Astrocyte (in vitro differentiated cells and primary cell): Measurements from ENCODE around the gene CD151. TPM values are rescaled to one million over a fixed set of nuclear protein-coding genes. Genes with fewer than 3 reads are reported as not detected.

Experiments
- DNase-seq: peaks from one replicate; pipeline ENCODE4 v3.0.0-alpha.2; 2010; ENCODE audit warnings: low read depth
- FAIRE-seq: peaks from 2 replicates; lab custom pipeline; 2011; peaks lifted over from hg19 to GRCh38; lab: Jason Lieb, UNC
- H2AFZ ChIP-seq: 2 replicates; pipeline ENCODE4 v1.6.0; 2012; ENCODE audit warnings: low read depth, low read length, inconsistent platforms
- H3K27ac ChIP-seq: 2 replicates; pipeline ENCODE4 v1.5.1; 2011; ENCODE audit warnings: low read depth, low read length, inconsistent platforms
- H3K27me3 ChIP-seq: 2 replicates; pipeline ENCODE4 v1.6.0; 2011; ENCODE audit warnings: low read length, inconsistent platforms; ENCODE audit not compliant: insufficient read depth
- H3K36me3 ChIP-seq: 2 replicates; pipeline ENCODE4 v1.5.1; 2011; ENCODE audit warnings: low read length, inconsistent platforms; ENCODE audit not compliant: insufficient read depth
- H3K4me1 ChIP-seq: 2 replicates; pipeline ENCODE4 v1.5.1; 2011; ENCODE audit warnings: low read length, inconsistent platforms; ENCODE audit not compliant: insufficient read depth
- H3K4me2 ChIP-seq: 2 replicates; pipeline ENCODE4 v1.6.0; 2012; ENCODE audit warnings: low read length, inconsistent platforms
- H3K4me3 ChIP-seq: 2 replicates; pipeline ENCODE4 v1.5.1; 2011; ENCODE audit warnings: low read depth, mild to moderate bottlenecking, low read length, inconsistent platforms; ENCODE audit not compliant: insufficient read depth
- H3K79me2 ChIP-seq: 2 replicates; pipeline ENCODE4 v1.6.0; 2012; ENCODE audit warnings: mild to moderate bottlenecking, low read length, inconsistent platforms; ENCODE audit not compliant: insufficient read depth
- H3K9ac ChIP-seq: 2 replicates; pipeline ENCODE4 v1.6.0; 2012; ENCODE audit warnings: mild to moderate bottlenecking, low read length, inconsistent platforms
- H3K9me3 ChIP-seq: 2 replicates; pipeline ENCODE4 v1.5.1; 2012; ENCODE audit warnings: low read depth, mild to moderate bottlenecking, low read length, inconsistent platforms; ENCODE audit not compliant: insufficient read depth
- H4K20me1 ChIP-seq: 2 replicates; pipeline ENCODE4 v1.6.0; 2012; ENCODE audit warnings: low read length, inconsistent platforms; ENCODE audit not compliant: insufficient read depth
- H3K27ac Mint-ChIP-seq: one replicate; pipeline ENCODE4 v1.8.0; 2021; ENCODE audit warnings: mild to moderate bottlenecking, mixed read lengths; ENCODE audit not compliant: unreplicated experiment
- H3K27me3 Mint-ChIP-seq: one replicate; pipeline ENCODE4 v1.8.0; 2021; ENCODE audit warnings: low read depth, mixed read lengths; ENCODE audit not compliant: unreplicated experiment
- H3K36me3 Mint-ChIP-seq: one replicate; pipeline ENCODE4 v1.8.0; 2021; ENCODE audit warnings: low read depth, mixed read lengths; ENCODE audit not compliant: unreplicated experiment
- H3K4me1 Mint-ChIP-seq: one replicate; pipeline ENCODE4 v1.8.0; 2021; ENCODE audit warnings: low read depth, mixed read lengths; ENCODE audit not compliant: unreplicated experiment
- H3K4me3 Mint-ChIP-seq: one replicate; pipeline ENCODE4 v1.8.0; 2021; ENCODE audit warnings: mild to moderate bottlenecking, moderate library complexity, mixed read lengths; ENCODE audit not compliant: unreplicated experiment
- H3K9me3 Mint-ChIP-seq: one replicate; pipeline ENCODE4 v1.8.0; 2021; ENCODE audit warnings: mild to moderate bottlenecking, mixed read lengths; ENCODE audit not compliant: unreplicated experiment
- CTCF ChIP-seq: IDR thresholded peaks from 2 replicates; pipeline ENCODE4 v1.5.1; 2011; ENCODE audit warnings: low read depth, mild to moderate bottlenecking, inconsistent platforms, low read length, moderate library complexity; ENCODE audit not compliant: insufficient read depth
- EZH2 ChIP-seq: IDR thresholded peaks from 2 replicates; pipeline ENCODE4 v1.6.1; 2012; ENCODE audit warnings: mild to moderate bottlenecking, low read length, inconsistent platforms; ENCODE audit not compliant: insufficient read depth
- total RNA-seq: library from RNA; stranded (reverse); gene quantifications from 2 replicates; pipeline ENCODE4 v1.2.1, GENCODE V29; 2021

CD151 gene
- total RNA-seq, 1 donor from 2014 or later: 421 TPM

DNA sequence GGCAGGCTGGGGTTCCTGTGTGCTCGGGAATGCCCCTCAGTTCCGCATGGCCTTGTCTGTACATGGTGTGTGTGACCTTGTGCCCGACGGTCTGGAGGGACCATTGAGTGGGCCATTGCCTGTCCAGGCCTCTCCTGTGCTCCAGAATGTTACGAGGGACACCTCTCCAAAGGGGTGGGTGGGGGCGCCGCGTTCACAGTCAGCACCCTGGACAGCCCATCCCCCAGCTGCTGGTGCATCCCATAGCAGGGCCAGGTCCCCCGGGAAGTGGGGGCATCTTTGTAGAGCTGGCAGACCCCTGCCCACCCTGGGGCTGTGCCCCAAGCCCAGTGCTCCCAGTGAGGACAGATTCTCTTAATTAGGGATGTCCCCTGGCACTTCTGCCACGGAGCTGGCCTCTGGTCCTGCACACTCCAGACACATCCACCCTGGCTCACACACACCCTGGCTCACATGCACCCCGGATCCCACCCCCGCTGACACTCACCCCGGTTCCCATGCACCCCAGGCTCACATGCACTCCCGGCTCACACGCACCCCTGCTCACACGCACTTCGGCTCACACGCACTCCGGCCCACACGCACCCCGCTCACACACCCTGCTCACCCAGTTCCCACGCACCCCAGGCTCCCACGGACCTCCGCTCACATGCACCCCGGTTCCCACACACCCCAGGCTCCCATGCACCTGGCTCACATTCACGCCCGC is 25.5 kb downstream of the CD151 start:
- H3K27me3 Mint-ChIP-seq: no peaks in the 10 kb centered on the region
- no peak overlapping the region for H3K4me3 ChIP-seq
- no peaks in the 10 kb centered on the region for H3K9me3 Mint-ChIP-seq
- FAIRE-seq: no peak
- no peak overlapping the region for H3K4me3 Mint-ChIP-seq
- peaks cover 17% of the 10 kb centered on the region for H3K4me1 ChIP-seq
- H2AFZ ChIP-seq: no peak overlapping the region
- H3K36me3 ChIP-seq: no peaks in the 10 kb centered on the region
- no peaks in the 10 kb centered on the region for H3K79me2 ChIP-seq
- H3K4me2 ChIP-seq: no peak overlapping the region
- no peaks in the 10 kb centered on the region for H3K9me3 ChIP-seq
- no peaks in the 10 kb centered on the region for H3K36me3 Mint-ChIP-seq
- DNase-seq: no peak
- no peak overlapping the region for H3K27ac ChIP-seq
- H3K4me1 Mint-ChIP-seq: peaks cover 3% of the 10 kb centered on the region
- no peak for TF ChIP-seq CTCF
- TF ChIP-seq EZH2: no peak
- H3K27ac Mint-ChIP-seq: no peak overlapping the region
- peaks cover 71% of the 10 kb centered on the region for H4K20me1 ChIP-seq
- no peaks in the 10 kb centered on the region for H3K27me3 ChIP-seq
- H3K9ac ChIP-seq: no peak overlapping the region

DNA sequence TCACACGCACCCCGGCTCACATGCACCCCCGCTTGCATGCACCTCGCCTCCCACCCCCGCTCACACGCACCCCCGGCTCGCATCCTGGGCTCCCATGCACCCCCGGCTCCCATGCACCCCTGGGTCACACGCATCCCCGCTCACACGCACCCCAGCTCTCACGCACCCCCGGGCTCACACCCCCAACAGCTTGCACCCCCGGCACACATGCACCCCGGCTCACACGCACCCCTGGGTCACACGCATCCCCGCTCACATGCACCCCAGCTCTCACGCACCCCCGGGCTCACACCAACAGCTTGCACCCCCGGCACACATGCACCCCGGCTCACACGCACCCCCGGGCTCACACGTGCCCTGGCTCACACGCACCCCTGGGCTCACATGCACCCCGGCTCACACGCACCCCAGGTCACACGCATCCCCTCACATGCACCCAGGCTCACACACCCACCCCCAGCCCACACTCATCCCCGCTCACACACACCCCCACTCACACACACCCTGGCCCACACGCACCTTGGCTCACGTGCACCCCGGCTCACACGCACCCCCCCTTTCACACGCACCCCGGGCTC is 26.1 kb downstream of the CD151 start:
- peaks cover 3% of the 10 kb centered on the region for H3K4me1 Mint-ChIP-seq
- no peak overlapping the region for H3K27ac Mint-ChIP-seq
- Histone ChIP-seq H3K9ac (no peak overlapping the region), H2AFZ (no peak overlapping the region), H3K4me2 (no peak overlapping the region), H3K36me3 (no peaks in the 10 kb centered on the region), H3K27me3 (no peaks in the 10 kb centered on the region), H3K79me2 (no peaks in the 10 kb centered on the region), H3K4me1 (peaks cover 17% of the 10 kb centered on the region), H3K27ac (no peak overlapping the region), H3K4me3 (no peak overlapping the region), H3K9me3 (no peaks in the 10 kb centered on the region), H4K20me1 (peaks cover 64% of the 10 kb centered on the region)
- no peaks in the 10 kb centered on the region for H3K9me3 Mint-ChIP-seq
- TF ChIP-seq CTCF: no peak
- TF ChIP-seq EZH2: no peak
- no peak overlapping the region for H3K4me3 Mint-ChIP-seq
- FAIRE-seq (no peak), DNase-seq (no peak)
- H3K36me3 Mint-ChIP-seq: no peaks in the 10 kb centered on the region
- no peaks in the 10 kb centered on the region for H3K27me3 Mint-ChIP-seq
